Progenitor cell of endocrine pancreas (in vitro differentiated cells): ENCODE measurements around the gene PAN2. TPM values are rescaled to one million over a fixed set of nuclear protein-coding genes. Genes with fewer than 3 reads are reported as not detected.

Source experiments
- DNase-seq: peaks from one replicate; pipeline ENCODE4 v3.0.0; 2021; ENCODE audit warnings: low spot score; ENCODE audit not compliant: unreplicated experiment
- H3K27ac Mint-ChIP-seq: 2 replicates; pipeline ENCODE4 v1.8.0; 2021; ENCODE audit warnings: mild to moderate bottlenecking, moderate library complexity, mixed read lengths
- H3K27me3 Mint-ChIP-seq: 2 replicates; pipeline ENCODE4 v1.8.0; 2021; ENCODE audit warnings: mixed read lengths
- H3K36me3 Mint-ChIP-seq: 2 replicates; pipeline ENCODE4 v1.8.0; 2022; ENCODE audit warnings: mixed read lengths; ENCODE audit not compliant: insufficient read depth
- H3K4me1 Mint-ChIP-seq: 2 replicates; pipeline ENCODE4 v1.8.0; 2021; ENCODE audit warnings: low read depth, mixed read lengths
- H3K4me3 Mint-ChIP-seq: 2 replicates; pipeline ENCODE4 v1.8.0; 2021; ENCODE audit warnings: low read depth, mild to moderate bottlenecking, moderate library complexity, mixed read lengths
- H3K9me3 Mint-ChIP-seq: 2 replicates; pipeline ENCODE4 v1.8.0; 2021; ENCODE audit warnings: low read depth, mixed read lengths
- total RNA-seq: library from RNA; stranded (reverse); gene quantifications from 2 replicates; pipeline ENCODE4 v1.2.1, GENCODE V29; 2021
- TF ChIP-seq, protein P1 (sequence below): fragments of 200-600 bp; sonication (generic); IDR thresholded peaks from one replicate; pipeline ENCODE4 v1.5.0; 2021; ENCODE audit warnings: antibody characterized with exemption, mild to moderate bottlenecking; ENCODE audit not compliant: unreplicated experiment

PAN2 gene
- total RNA-seq, 1 donor from 2014 or later, result 69.3 TPM

DNA sequence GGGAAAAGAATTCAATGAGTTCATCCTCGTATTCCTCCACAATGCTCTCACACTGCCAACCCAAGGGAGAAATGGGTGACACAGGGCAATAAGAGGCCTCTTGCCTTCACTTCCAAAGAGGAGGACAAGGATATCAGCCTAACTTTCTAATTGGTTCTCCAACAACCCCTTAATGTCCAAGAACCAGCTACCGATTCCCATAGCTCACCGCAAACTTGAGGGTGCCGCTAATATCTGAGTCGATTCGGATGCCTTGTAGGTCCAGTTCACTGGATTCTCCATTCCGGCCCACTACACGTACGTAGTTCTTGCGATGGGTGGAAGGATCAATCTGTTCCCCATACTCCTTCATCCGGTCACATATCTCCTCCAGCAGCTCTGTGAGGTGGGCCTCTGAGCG is 22.8 kb downstream of the PAN2 start:
- no peak for DNase-seq
- Mint-ChIP-seq H3K36me3 (peaks cover 13% of the 10 kb centered on the region), H3K27me3 (no peaks in the 10 kb centered on the region), H3K4me3 (no peak overlapping the region), H3K4me1 (peaks cover 8% of the 10 kb centered on the region), H3K9me3 (no peaks in the 10 kb centered on the region), H3K27ac (no peak overlapping the region)
- TF ChIP-seq, protein P1, sequence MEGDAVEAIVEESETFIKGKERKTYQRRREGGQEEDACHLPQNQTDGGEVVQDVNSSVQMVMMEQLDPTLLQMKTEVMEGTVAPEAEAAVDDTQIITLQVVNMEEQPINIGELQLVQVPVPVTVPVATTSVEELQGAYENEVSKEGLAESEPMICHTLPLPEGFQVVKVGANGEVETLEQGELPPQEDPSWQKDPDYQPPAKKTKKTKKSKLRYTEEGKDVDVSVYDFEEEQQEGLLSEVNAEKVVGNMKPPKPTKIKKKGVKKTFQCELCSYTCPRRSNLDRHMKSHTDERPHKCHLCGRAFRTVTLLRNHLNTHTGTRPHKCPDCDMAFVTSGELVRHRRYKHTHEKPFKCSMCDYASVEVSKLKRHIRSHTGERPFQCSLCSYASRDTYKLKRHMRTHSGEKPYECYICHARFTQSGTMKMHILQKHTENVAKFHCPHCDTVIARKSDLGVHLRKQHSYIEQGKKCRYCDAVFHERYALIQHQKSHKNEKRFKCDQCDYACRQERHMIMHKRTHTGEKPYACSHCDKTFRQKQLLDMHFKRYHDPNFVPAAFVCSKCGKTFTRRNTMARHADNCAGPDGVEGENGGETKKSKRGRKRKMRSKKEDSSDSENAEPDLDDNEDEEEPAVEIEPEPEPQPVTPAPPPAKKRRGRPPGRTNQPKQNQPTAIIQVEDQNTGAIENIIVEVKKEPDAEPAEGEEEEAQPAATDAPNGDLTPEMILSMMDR, result no peak

DNA sequence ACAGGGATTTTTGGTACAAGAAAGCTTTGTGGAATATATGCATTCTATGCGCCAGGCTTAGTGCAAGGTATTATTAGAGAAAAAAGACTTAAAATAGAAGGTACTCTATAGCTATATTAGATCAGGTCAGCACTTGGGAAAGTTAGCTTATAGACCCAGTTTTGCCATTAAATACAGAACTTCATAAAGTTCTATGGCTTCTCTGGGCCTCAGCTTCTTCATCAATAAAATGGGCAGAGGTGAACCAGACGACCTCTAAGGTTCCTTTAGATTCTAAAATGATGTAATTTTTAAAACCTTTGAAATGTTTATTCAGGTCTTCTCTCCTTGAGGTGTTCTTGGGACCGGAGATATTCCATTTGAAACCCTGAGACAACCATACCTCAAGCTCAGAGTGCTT is 25.1 kb downstream of the PAN2 start:
- Mint-ChIP-seq H3K27me3 (no peaks in the 10 kb centered on the region), H3K9me3 (no peaks in the 10 kb centered on the region), H3K27ac (no peak overlapping the region), H3K4me1 (no peaks in the 10 kb centered on the region), H3K4me3 (no peak overlapping the region), H3K36me3 (peaks cover 14% of the 10 kb centered on the region)
- DNase-seq, result no peak
- TF ChIP-seq, protein P1, result no peak

DNA sequence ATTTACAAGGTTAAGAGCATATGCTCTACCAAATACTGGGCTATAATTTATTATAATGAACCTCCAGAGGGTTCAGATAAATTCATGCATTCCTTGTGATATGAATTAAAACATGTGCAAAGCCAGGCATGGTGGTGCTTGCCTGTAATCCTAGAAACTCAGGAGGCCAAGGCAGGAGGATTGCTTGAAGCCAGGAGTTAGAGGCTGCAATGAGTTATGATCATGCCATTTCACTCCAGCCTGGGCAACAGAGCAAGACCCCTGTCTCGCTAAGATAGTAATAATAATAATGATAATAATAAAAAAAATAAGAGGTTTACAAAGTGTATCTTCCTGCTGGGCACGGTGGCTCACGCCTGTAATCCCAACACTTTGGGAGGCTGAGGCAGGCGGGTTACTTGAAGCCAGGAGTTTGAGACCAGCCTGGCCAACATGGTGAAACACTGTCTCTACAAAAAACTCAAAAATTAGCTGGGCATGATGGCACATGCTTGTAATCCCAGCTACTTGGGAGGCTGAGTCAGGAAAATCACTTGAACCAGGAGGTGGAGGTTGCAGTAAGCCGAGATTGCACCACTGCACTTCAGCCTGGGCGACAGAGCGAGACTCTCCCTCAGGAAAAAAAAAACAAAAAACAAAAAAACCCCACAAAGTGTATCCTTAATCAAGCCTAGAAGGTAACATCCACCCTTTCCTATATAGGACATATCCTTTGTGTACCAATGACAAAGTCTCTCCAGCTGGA is 26.4 kb downstream of the PAN2 start:
- Mint-ChIP-seq H3K36me3 (peaks cover 14% of the 10 kb centered on the region), H3K27me3 (no peaks in the 10 kb centered on the region), H3K4me3 (no peak overlapping the region), H3K4me1 (no peaks in the 10 kb centered on the region), H3K9me3 (no peaks in the 10 kb centered on the region), H3K27ac (no peak overlapping the region)
- DNase-seq, result no peak
- TF ChIP-seq, protein P1, result no peak

DNA sequence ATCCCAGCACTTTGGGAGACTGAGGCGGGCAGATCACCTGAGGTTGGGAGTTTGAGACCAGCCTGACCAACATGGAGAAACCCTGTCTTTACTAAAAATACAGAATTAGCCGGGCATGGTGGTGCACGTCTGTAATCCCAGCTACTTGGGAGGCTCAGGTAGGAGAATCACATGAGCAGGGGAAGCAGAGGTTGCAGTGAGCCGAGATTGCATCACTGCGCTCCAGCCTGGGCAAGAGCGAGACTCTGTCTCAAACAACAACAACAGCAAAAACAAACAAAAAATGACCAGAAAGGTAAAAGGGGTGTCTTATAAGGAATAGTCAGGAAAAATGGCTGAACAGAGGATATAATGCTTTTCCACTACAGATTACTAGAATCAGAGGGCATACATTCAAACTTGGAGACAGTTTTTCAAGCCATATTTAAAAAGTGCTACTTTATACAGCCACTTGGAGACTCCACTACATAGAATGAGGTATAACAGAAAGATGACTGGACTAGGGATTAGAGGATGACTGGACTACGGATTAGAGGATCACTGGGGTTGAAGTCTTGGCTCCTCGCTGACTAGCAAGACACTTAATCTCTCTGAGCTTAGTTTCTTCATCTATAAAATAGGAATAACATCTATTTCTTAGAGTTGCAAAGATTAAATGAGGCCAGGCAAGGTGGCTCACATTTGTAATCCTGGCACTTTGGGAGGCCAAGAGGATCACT is 28.8 kb downstream of the PAN2 start:
- no peaks in the 10 kb centered on the region for H3K9me3 Mint-ChIP-seq
- DNase-seq, result no peak
- no peak overlapping the region for H3K4me3 Mint-ChIP-seq
- peaks cover 9% of the 10 kb centered on the region for H3K4me1 Mint-ChIP-seq
- H3K27ac Mint-ChIP-seq, result no peak overlapping the region
- H3K27me3 Mint-ChIP-seq, result no peaks in the 10 kb centered on the region
- TF ChIP-seq, protein P1, result no peak
- peaks cover 10% of the 10 kb centered on the region for H3K36me3 Mint-ChIP-seq

DNA sequence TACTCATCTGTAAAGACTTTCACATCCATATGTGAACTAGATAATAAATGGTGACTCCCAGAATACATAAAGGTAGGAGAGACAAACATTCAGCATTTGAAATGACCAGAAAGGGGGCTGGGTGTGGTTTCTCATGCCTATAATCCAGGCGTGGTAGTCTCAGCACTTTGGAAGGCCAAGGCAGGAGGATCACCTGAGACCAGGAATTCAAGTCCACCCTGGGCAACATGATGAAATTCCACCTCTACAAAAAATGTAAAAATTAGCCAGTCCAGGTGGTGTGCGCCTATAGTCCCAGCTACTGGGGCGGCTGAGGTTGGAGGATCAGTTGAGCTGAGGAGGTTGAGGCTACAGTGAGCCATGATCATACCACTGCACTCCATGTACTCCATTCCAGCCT is 29.5 kb downstream of the PAN2 start:
- H3K27ac Mint-ChIP-seq, result no peak overlapping the region
- DNase-seq, result no peak
- no peaks in the 10 kb centered on the region for H3K9me3 Mint-ChIP-seq
- peaks cover 12% of the 10 kb centered on the region for H3K4me1 Mint-ChIP-seq
- H3K27me3 Mint-ChIP-seq, result no peaks in the 10 kb centered on the region
- peaks cover 7% of the 10 kb centered on the region for H3K36me3 Mint-ChIP-seq
- TF ChIP-seq, protein P1, result no peak
- no peak overlapping the region for H3K4me3 Mint-ChIP-seq
